ENCODE data around the gene ATG4C.

DNA sequence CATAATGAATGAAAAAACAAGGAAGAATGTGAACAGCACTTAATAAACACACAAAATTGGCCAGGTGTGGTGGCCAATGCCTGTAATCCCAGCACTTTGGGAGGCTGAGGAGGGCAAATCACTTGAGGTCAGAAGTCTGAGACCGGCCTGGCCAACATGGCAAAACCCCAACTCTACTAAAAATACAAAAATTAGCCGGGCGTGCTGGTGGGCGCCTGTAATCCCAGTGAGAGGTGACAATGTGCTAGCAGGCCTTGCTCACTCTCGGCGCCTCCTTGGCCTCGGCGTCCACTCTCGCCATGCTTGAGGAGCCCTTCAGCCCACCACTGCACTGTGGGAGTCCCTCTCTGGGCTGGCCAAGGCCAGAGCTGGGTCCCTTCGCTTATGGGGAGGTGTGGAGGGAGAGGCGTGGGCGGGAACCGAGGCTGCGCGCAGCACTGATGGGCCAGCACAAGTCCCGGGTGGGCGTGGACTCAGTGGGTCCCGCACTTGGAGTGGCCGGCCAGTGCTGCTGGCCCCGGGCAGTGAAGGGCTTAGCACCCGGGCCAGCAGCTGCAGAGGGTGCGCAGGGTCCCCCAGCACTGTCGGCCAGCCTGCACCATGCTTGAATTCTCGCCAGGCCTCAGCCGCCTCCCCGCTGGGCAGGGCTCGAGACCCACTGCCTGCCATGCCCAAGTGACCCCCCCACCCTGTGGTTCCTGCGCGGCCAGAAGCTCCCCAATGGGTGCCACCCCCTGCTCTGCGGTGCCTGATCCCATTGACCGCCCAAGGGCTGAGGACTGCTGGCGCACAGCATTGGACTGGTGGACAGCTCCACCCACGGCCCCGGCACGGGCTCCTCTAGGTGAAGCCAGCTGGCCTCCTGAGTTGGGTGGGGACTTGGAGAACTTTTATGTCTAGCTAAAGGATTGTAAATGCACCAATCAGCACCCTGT is 30.6 kb upstream of the ATG4C start:
- TF ChIP-seq, protein P1, sequence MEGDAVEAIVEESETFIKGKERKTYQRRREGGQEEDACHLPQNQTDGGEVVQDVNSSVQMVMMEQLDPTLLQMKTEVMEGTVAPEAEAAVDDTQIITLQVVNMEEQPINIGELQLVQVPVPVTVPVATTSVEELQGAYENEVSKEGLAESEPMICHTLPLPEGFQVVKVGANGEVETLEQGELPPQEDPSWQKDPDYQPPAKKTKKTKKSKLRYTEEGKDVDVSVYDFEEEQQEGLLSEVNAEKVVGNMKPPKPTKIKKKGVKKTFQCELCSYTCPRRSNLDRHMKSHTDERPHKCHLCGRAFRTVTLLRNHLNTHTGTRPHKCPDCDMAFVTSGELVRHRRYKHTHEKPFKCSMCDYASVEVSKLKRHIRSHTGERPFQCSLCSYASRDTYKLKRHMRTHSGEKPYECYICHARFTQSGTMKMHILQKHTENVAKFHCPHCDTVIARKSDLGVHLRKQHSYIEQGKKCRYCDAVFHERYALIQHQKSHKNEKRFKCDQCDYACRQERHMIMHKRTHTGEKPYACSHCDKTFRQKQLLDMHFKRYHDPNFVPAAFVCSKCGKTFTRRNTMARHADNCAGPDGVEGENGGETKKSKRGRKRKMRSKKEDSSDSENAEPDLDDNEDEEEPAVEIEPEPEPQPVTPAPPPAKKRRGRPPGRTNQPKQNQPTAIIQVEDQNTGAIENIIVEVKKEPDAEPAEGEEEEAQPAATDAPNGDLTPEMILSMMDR (IDR thresholded peaks at IDR 0.05): no peak
- no peak for TF ChIP-seq POLR2A (IDR thresholded peaks at IDR 0.05)
